ENCODE results near the gene ZFYVE28.

The ZFYVE28 gene

DNA sequence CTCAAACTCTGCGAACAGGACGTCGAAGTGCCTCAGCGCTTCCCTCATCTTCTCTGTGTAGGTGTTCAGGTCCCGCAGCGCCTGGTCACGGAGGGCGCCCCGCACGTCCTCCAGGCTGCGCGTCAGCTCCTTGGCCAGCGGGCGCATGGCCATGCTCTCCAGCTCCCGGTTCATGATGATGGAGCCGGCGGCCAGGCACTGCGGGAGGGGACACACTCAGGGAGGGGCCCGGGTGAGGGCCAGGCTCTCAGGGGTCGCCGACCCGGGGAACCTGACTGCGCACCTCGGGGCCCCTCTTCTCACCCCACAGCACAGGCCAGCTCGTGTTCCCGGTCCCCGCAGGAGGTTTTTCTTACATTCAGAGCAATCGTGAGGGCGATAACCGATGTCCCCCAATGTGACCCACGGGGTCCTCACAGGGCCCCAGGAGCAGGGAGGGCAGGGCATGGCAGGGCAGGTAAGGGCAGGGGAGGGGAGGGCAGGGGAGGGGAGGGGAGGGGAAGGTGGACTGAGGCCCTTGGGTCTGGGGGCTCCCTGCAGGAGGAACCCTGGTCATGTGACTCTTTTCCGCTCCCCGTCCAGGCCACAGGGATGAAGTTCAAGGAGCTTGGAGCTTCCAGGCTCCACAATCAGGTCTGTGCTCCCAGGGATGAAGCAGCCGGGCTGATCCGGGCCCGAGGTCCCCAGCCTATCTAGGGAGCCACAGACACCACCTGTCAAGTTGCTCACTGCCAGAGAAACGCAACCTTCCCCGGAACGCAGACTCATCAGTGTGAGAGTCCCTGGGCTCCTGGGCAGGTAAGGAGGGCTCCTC, 78.8 kb downstream of the ZFYVE28 start:
- H3K4me1 ChIP-seq (ENCODE audit: control insufficient read depth, insufficient read depth, low read length), result no peaks in the 10 kb centered on the region
- no peak overlapping the region for H3K27ac ChIP-seq (ENCODE audit: low read depth, low read length)
- no peak overlapping the region for H3K4me3 ChIP-seq (ENCODE audit: low read depth, low read length)
- H3K9ac ChIP-seq (ENCODE audit: low read depth, low read length), result no peak overlapping the region
- H3K36me3 ChIP-seq (ENCODE audit: control insufficient read depth, insufficient read depth, low read length), result no peaks in the 10 kb centered on the region
- H3K9me3 ChIP-seq (ENCODE audit: control insufficient read depth, insufficient read depth, low read length), result no peaks in the 10 kb centered on the region
- no peaks in the 10 kb centered on the region for H3K27me3 ChIP-seq (ENCODE audit: control insufficient read depth, insufficient read depth, low read length)

DNA sequence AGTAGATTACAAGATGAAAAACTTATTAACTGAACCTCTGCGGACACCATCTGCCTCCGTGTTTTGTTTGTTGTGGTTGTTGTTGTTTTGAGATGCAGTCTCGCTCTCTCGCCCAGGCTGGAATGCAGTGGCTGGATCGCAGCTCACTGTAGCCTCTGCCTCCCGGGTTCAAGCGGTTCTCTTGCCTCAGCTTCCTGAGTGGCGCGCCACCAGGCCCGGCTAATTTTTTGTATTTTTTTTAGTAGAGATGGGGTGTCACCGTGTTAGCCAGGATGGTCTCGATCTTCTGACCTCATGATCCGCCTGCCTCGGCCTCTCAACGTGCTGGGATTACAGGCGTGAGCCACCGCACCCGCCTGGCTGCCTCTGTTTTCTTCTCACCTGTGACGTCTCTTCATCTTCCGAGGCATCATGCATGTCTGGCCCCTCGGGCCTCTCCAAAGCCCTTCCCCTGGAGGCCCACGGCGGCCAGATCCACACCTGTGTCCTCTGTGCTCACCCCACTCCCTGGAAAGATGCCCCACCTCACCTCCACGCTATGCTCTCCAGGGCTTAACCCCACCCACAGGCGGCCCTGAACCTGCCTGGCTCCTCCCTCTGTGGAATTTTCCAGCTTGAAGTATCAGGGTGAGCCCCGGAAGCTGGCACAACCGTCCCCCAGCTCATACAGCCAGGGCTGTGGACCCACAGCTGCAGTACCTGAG, 79.5 kb downstream of the ZFYVE28 start:
- Histone ChIP-seq H3K9ac (ENCODE audit: low read depth, low read length) (no peak overlapping the region), H3K9me3 (ENCODE audit: control insufficient read depth, insufficient read depth, low read length) (no peaks in the 10 kb centered on the region), H3K27me3 (ENCODE audit: control insufficient read depth, insufficient read depth, low read length) (no peaks in the 10 kb centered on the region), H3K4me1 (ENCODE audit: control insufficient read depth, insufficient read depth, low read length) (no peaks in the 10 kb centered on the region), H3K36me3 (ENCODE audit: control insufficient read depth, insufficient read depth, low read length) (no peaks in the 10 kb centered on the region), H3K4me3 (ENCODE audit: low read depth, low read length) (no peak overlapping the region), H3K27ac (ENCODE audit: low read depth, low read length) (no peak overlapping the region)

GRCh38 chr4:2337896-2338295, 80.5 kb downstream of the ZFYVE28 start:
- Histone ChIP-seq H3K27me3 (ENCODE audit: control insufficient read depth, insufficient read depth, low read length) (no peaks in the 10 kb centered on the region), H3K9ac (ENCODE audit: low read depth, low read length) (no peak overlapping the region), H3K4me3 (ENCODE audit: low read depth, low read length) (no peak overlapping the region), H3K9me3 (ENCODE audit: control insufficient read depth, insufficient read depth, low read length) (no peaks in the 10 kb centered on the region), H3K4me1 (ENCODE audit: control insufficient read depth, insufficient read depth, low read length) (no peaks in the 10 kb centered on the region; the same call in 1 of the 2 replicates), H3K27ac (ENCODE audit: low read depth, low read length) (no peak overlapping the region), H3K36me3 (ENCODE audit: control insufficient read depth, insufficient read depth, low read length) (no peaks in the 10 kb centered on the region)

DNA sequence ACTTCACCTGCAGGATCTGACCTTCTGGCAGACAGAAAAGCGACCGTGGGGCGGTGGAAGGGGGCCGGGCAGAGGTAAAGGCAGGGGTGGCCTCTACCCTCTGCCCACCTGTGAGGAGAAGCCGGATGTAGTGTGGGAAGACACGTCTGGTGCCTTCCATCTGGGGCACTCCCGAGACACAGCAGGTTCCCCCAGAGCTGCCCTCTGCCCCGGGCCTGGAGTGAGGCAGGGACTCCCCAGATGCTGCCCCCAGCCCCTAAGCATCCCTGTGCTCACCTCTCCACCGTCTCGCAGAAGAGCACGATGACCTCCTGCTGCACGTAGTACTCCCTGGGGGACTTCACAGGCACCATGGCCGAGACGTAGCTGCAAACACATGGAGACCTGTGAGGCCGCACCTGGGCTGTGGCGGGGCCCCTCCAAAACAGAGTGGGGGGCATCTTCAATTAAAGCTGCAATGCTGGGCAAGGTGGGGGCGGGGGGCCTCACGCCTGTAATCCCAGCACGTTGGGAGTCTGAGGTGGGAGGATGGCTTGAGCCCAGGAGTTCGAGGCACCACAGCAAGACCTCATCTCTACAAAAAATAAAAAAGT, 81.2 kb downstream of the ZFYVE28 start:
- H3K9ac ChIP-seq (ENCODE audit: low read depth, low read length), result no peak overlapping the region
- no peaks in the 10 kb centered on the region for H3K27me3 ChIP-seq (ENCODE audit: control insufficient read depth, insufficient read depth, low read length)
- H3K27ac ChIP-seq (ENCODE audit: low read depth, low read length), result no peak overlapping the region
- no peaks in the 10 kb centered on the region; the same call in 1 of the 2 replicates for H3K4me1 ChIP-seq (ENCODE audit: control insufficient read depth, insufficient read depth, low read length)
- H3K36me3 ChIP-seq (ENCODE audit: control insufficient read depth, insufficient read depth, low read length), result no peaks in the 10 kb centered on the region
- no peak overlapping the region for H3K4me3 ChIP-seq (ENCODE audit: low read depth, low read length)
- H3K9me3 ChIP-seq (ENCODE audit: control insufficient read depth, insufficient read depth, low read length), result no peaks in the 10 kb centered on the region

- Histone ChIP-seq H3K9me3 (ENCODE audit: control insufficient read depth, insufficient read depth, low read length) (no peaks in the 10 kb centered on the region), H3K4me3 (ENCODE audit: low read depth, low read length) (no peak overlapping the region), H3K9ac (ENCODE audit: low read depth, low read length) (no peak overlapping the region), H3K36me3 (ENCODE audit: control insufficient read depth, insufficient read depth, low read length) (no peaks in the 10 kb centered on the region), H3K27ac (ENCODE audit: low read depth, low read length) (no peak overlapping the region), H3K4me1 (ENCODE audit: control insufficient read depth, insufficient read depth, low read length) (no peaks in the 10 kb centered on the region; the same call in 1 of the 2 replicates), H3K27me3 (ENCODE audit: control insufficient read depth, insufficient read depth, low read length) (no peaks in the 10 kb centered on the region)
Observed at GRCh38 chr4:2336659-2337058, 81.8 kb downstream of the ZFYVE28 start.

- H3K36me3 ChIP-seq (ENCODE audit: control insufficient read depth, insufficient read depth, low read length), result no peaks in the 10 kb centered on the region
- H3K9ac ChIP-seq (ENCODE audit: low read depth, low read length), result no peak overlapping the region
- H3K4me3 ChIP-seq (ENCODE audit: low read depth, low read length), result no peak overlapping the region
- no peaks in the 10 kb centered on the region for H3K9me3 ChIP-seq (ENCODE audit: control insufficient read depth, insufficient read depth, low read length)
- no peak overlapping the region for H3K27ac ChIP-seq (ENCODE audit: low read depth, low read length)
- H3K4me1 ChIP-seq (ENCODE audit: control insufficient read depth, insufficient read depth, low read length), result no peaks in the 10 kb centered on the region; the same call in 1 of the 2 replicates
- no peaks in the 10 kb centered on the region for H3K27me3 ChIP-seq (ENCODE audit: control insufficient read depth, insufficient read depth, low read length)
Observed at GRCh38 chr4:2335729-2336101, 82.7 kb downstream of the ZFYVE28 start.

DNA sequence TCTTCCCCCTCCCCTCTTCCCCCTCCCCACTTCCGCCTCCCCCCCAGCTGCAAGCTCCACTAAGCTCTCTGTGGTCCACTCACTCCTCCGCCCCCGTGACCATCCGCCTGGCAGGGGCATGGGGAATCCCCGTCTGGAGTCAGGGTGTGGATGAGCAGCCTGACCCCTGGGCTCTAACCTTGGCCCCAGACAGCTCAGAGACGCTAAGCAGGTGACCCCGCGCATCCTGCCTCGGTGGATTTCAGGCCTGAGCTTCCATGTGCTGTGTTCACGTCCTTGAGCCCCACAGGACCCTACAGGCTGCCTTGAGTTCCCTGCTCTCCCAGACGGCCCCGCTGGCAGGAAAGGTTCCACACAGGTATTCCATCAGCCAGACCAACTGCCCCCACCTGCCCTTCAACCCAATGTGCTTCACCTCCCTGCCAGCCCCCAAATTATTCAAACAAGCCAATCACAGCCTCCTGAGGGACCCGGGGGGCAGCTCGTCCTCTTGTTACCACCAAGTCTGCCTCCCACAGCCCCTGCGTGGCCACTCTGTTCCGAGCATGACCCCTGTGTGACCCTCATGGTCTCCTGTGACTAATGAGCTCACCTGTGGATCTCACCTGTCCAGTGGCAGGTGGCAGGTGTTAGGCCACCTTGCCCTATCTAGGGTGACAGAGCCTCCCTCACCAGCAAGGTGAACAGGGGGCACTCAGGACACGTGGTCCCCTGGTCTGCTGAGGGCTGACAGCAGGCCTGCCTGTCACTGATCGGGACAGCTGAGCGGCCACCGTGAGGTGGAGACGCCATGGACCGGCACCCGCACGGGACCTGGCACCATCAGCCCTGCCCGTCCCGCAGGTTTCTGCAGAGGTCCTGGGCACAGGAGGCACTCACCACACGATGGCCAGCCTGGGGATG, 83.4 kb downstream of the ZFYVE28 start:
- H3K9me3 ChIP-seq (ENCODE audit: control insufficient read depth, insufficient read depth, low read length), result no peaks in the 10 kb centered on the region
- no peaks in the 10 kb centered on the region for H3K36me3 ChIP-seq (ENCODE audit: control insufficient read depth, insufficient read depth, low read length)
- no peak overlapping the region for H3K9ac ChIP-seq (ENCODE audit: low read depth, low read length)
- H3K4me3 ChIP-seq (ENCODE audit: low read depth, low read length), result no peak overlapping the region
- no peaks in the 10 kb centered on the region; the same call in 1 of the 2 replicates for H3K4me1 ChIP-seq (ENCODE audit: control insufficient read depth, insufficient read depth, low read length)
- no peaks in the 10 kb centered on the region for H3K27me3 ChIP-seq (ENCODE audit: control insufficient read depth, insufficient read depth, low read length)
- no peak overlapping the region for H3K27ac ChIP-seq (ENCODE audit: low read depth, low read length)

DNA sequence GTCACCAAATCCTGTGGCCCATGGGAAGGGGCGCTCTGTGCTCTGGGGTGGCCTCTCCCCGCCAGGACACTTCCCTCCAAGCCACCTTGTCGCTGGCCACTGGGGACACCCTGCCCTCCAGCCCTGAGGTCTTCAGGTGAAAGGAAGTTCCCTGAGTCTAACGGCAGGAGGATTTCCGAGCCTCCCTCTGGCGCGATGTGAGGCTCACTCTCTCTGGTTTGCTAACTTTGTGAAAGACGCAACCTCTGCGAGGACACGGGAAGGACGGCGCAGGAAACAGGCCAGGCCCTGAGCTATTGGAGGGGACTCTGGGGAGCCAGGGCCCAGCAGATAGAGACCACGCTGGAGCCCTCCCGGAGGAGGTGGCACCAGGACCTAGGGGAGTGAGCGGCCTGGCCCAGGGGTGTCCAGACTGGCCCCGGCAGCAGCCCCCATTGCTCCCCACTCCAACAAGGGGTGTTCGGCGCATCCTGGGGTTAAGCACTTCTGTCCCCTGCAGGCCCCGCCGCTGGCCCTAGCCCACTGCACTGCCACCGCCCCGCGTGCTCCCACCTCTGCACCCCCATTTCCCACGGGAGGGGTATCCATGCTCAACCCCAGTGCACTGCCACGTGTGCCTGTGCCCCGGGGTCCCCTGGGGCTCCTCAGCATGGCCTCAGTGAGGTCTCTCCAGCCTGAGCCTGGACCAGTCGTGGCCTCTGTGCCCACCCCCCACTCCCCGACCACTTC, 84.4 kb downstream of the ZFYVE28 start:
- no peaks in the 10 kb centered on the region for H3K27me3 ChIP-seq (ENCODE audit: control insufficient read depth, insufficient read depth, low read length)
- no peak overlapping the region for H3K9ac ChIP-seq (ENCODE audit: low read depth, low read length)
- no peak overlapping the region for H3K4me3 ChIP-seq (ENCODE audit: low read depth, low read length)
- no peaks in the 10 kb centered on the region; the same call in 1 of the 2 replicates for H3K4me1 ChIP-seq (ENCODE audit: control insufficient read depth, insufficient read depth, low read length)
- H3K36me3 ChIP-seq (ENCODE audit: control insufficient read depth, insufficient read depth, low read length), result no peaks in the 10 kb centered on the region
- H3K27ac ChIP-seq (ENCODE audit: low read depth, low read length), result no peak overlapping the region
- H3K9me3 ChIP-seq (ENCODE audit: control insufficient read depth, insufficient read depth, low read length), result no peaks in the 10 kb centered on the region

DNA sequence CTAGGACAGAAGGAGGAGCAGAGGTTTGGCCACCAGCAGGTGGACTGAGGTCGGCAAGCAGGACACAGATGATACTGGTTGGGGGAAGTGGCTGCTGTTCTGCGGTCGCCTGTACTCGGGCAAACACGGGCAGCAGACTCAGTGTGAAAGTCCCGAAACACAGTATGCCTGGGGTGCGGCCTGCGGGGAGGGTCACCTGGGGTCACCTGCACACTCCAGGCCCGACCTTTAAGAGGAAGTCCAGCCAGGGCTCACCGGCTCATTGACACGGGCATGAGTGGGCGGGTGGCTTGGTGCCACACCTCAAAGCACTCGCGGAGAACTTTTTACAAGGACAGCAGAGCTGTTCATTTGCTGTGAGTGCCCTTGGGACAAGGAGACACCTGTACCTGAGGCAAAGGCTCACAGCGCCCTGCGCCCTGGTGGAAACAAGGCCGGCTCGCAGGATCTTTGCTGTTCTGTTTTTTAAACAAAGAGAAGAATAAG, 85.0 kb downstream of the ZFYVE28 start:
- H3K9me3 ChIP-seq (ENCODE audit: control insufficient read depth, insufficient read depth, low read length), result no peaks in the 10 kb centered on the region
- H3K27me3 ChIP-seq (ENCODE audit: control insufficient read depth, insufficient read depth, low read length), result no peaks in the 10 kb centered on the region
- no peak overlapping the region for H3K4me3 ChIP-seq (ENCODE audit: low read depth, low read length)
- no peaks in the 10 kb centered on the region for H3K36me3 ChIP-seq (ENCODE audit: control insufficient read depth, insufficient read depth, low read length)
- no peak overlapping the region for H3K27ac ChIP-seq (ENCODE audit: low read depth, low read length)
- H3K4me1 ChIP-seq (ENCODE audit: control insufficient read depth, insufficient read depth, low read length), result no peaks in the 10 kb centered on the region; the same call in 1 of the 2 replicates
- H3K9ac ChIP-seq (ENCODE audit: low read depth, low read length), result no peak overlapping the region

DNA sequence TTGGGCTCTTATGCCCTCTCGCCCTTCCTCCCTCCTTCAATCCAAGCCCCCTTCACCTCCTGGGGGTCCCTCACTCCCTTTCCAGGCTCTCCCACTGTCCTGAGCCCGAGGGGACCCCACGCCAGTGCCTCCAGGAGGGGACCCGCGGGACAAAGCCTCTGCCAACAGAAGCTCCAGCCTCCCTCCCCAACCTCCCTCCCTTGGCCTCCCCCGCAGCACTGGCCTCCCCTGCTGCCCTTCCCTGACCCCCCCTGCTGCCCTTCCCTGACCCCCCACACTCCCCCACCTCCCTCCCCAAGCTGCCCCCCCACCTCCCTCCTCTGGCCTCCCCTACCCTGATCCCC, 85.5 kb downstream of the ZFYVE28 start:
- no peak overlapping the region for H3K27ac ChIP-seq (ENCODE audit: low read depth, low read length)
- no peak overlapping the region for H3K9ac ChIP-seq (ENCODE audit: low read depth, low read length)
- H3K27me3 ChIP-seq (ENCODE audit: control insufficient read depth, insufficient read depth, low read length), result no peaks in the 10 kb centered on the region

More for the DNA sequence above, 85.5 kb downstream of the ZFYVE28 start:
- Histone ChIP-seq H3K36me3 (ENCODE audit: control insufficient read depth, insufficient read depth, low read length) (no peaks in the 10 kb centered on the region), H3K4me1 (ENCODE audit: control insufficient read depth, insufficient read depth, low read length) (no peaks in the 10 kb centered on the region; the same call in 1 of the 2 replicates), H3K4me3 (ENCODE audit: low read depth, low read length) (no peak overlapping the region), H3K9me3 (ENCODE audit: control insufficient read depth, insufficient read depth, low read length) (no peaks in the 10 kb centered on the region)
